Upper lobe of left lung (tissue), 4 donors: Measurements from ENCODE around the gene STK38.

Source experiments
- EP300 ChIP-seq, 4 donors: sonication (generic); formaldehyde crosslinking; IDR thresholded peaks; one replicate each; pipeline ENCODE4 v1.5.1; 2017; ENCODE audit warnings: antibody characterized with exemption in 4 of 4, control low read depth in 2 of 4
- POLR2A ChIP-seq, 4 donors: fragments of 450-650 bp; IDR thresholded peaks; one replicate each; pipeline ENCODE4 v1.5.1; 2016 to 2017; ENCODE audit warnings: antibody characterized with exemption in 4 of 4, mild to moderate bottlenecking in 2 of 4
- POLR2AphosphoS5 ChIP-seq, 2 donors: sonication (generic); formaldehyde crosslinking; IDR thresholded peaks; one replicate each; pipeline ENCODE4 v1.5.1; 2017; ENCODE audit warnings: antibody characterized with exemption in 2 of 2
- TF ChIP-seq, protein P1 (sequence below), 6 experiments: fragments of 450-650 bp in 4 of 6; fragments of 200-600 bp in 2 of 6; sonication (generic) in 2 of 6; IDR thresholded peaks; one replicate each; pipeline ENCODE4 v1.5.1; 2016 to 2019; ENCODE audit warnings: antibody characterized with exemption in 6 of 6

DNA sequence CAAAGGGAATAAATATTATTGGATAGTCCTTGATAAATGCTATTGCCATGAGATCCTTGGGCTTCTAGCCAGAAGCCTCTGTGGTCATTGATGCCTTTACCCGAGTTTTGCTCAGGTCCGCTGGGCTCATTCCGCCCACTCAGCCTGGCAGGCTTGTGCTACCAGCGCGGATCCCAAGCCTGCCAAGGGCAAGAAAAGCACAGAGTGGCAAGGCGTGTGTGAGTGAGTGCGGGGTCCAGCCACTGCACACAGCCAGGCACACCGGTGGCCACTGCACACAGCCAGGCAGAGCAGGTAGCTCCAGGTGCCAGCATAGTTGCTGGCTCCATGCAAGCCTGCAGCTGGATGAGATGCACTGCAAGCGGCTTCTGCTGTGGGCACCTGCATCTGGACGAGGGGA lies 38.7 kb downstream of the STK38 start:
- TF ChIP-seq, protein P1, sequence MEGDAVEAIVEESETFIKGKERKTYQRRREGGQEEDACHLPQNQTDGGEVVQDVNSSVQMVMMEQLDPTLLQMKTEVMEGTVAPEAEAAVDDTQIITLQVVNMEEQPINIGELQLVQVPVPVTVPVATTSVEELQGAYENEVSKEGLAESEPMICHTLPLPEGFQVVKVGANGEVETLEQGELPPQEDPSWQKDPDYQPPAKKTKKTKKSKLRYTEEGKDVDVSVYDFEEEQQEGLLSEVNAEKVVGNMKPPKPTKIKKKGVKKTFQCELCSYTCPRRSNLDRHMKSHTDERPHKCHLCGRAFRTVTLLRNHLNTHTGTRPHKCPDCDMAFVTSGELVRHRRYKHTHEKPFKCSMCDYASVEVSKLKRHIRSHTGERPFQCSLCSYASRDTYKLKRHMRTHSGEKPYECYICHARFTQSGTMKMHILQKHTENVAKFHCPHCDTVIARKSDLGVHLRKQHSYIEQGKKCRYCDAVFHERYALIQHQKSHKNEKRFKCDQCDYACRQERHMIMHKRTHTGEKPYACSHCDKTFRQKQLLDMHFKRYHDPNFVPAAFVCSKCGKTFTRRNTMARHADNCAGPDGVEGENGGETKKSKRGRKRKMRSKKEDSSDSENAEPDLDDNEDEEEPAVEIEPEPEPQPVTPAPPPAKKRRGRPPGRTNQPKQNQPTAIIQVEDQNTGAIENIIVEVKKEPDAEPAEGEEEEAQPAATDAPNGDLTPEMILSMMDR (IDR thresholded peaks at IDR 0.05), result no peak
- TF ChIP-seq POLR2AphosphoS5 (IDR thresholded peaks at IDR 0.05) (no peak), EP300 (IDR thresholded peaks at IDR 0.05) (no peak), POLR2A (IDR thresholded peaks at IDR 0.05) (no peak)
